ENCODE results near the gene PCSK5. TPM values are rescaled to one million over a fixed set of nuclear protein-coding genes. Genes with fewer than 3 reads are reported as not detected.

Gene PCSK5
- total RNA-seq, 1 experiment from 2014 or later = 6.9 TPM

DNA sequence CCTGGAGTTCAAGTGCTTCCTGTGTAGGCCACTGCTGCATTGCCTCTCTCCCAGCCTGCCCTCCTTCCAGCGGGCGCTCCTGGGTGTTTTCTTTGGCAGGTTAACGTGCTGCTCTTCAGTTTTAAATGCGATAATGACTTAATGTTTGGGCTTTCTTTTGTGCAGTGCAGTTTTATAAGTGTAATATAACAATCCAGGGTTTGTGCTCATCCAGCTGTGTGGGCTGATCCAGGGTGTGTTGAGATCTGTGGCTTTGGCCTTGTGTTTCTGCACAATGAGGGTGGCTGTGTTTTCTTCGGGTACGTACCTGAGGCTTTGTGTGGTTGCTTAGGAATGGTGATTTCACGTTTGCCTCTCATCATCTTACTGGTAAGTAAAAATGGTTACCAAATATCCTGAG lies 50.6 kb downstream of the PCSK5 start:
- Histone ChIP-seq H3K27me3 (ENCODE audit: insufficient read depth, low read length) (no peaks in the 10 kb centered on the region), H3K9ac (ENCODE audit: low read length) (no peak overlapping the region), H3K9me3 (ENCODE audit: control insufficient read depth in 1 of 2, insufficient read depth in 1 of 2, low read depth in 1 of 2, low read length in 2 of 2) (no peaks in the 10 kb centered on the region), H3K36me3 (ENCODE audit: control insufficient read depth in 1 of 2, insufficient read depth in 2 of 2, low read length in 2 of 2) (no peaks in the 10 kb centered on the region), H3K9me2 (ENCODE audit: insufficient read depth) (no peaks in the 10 kb centered on the region), H4K20me1 (ENCODE audit: insufficient read depth) (no peaks in the 10 kb centered on the region), H3K79me2 (ENCODE audit: insufficient read depth, low read length) (no peaks in the 10 kb centered on the region), H3K4me3 (replicated peaks in 1 of 2; ENCODE audit: low read depth in 1 of 2, low read length in 2 of 2) (no peak overlapping the region), H3K4me2 (ENCODE audit: low read length) (no peak overlapping the region), H3K4me1 (ENCODE audit: control insufficient read depth in 1 of 2, insufficient read depth in 2 of 2, low read length in 2 of 2) (no peaks in the 10 kb centered on the region), H2AFZ (ENCODE audit: low read depth, low read length, poor library complexity, severe bottlenecking) (no peak overlapping the region), H3K27ac (ENCODE audit: low read depth, low read length) (no peak overlapping the region)
- ChIA-PET POLR2A (no interaction called here), RAD21 (ENCODE audit: low non-redundant PET in 1 of 2, low total read pairs in 2 of 2, uncharacterized antibody in 2 of 2, unreplicated experiment in 2 of 2) (no interaction called here), CTCF (no interaction called here)
- no peak for DNase-seq (ENCODE audit: low read depth, low spot score)
- intact Hi-C loops (cut with micrococcal nuclease) = no loop called here
- TF ChIP-seq JUND (IDR thresholded peaks at IDR 0.05) = no peak
- no TSS peak for BruUV-seq (replicated peaks)
- no peak for ATAC-seq

DNA sequence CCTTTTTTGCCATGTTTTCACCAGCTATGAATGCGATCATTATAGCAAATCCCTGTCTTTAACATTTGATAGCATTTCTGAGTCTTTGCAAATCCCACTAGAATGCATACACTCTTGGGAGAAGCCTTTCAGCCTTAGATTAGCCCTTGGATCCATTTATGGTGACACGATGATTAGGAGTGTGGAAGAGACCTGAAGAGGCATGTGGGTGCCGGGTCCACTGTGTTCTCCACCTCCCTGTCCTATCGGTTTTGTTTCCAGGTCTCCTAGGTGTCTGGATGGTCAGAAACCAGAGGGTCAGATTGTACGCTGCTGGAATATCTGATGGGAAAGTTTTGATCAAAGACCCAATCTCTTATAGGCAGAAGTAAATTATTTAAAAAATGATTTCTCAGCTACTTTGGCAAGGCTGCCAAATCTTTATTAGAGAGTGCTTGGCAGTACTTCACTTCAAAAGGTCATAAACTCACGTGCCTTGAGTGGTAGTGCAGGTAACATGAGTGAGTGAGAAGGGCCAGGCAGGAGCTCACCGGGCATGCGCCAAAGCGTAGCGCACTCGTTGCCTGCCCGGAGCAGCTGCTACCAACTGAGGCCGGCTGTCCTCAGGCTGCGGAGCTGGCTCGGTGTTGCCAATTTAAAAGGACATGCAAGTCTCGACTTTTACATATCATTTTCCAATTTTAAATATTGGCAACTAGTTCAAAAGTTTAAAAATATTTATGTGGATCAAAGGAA lies 51.3 kb downstream of the PCSK5 start:
- RAD21 ChIA-PET (ENCODE audit: low non-redundant PET in 1 of 2, low total read pairs in 2 of 2, uncharacterized antibody in 2 of 2, unreplicated experiment in 2 of 2) = no interaction called here

DNA sequence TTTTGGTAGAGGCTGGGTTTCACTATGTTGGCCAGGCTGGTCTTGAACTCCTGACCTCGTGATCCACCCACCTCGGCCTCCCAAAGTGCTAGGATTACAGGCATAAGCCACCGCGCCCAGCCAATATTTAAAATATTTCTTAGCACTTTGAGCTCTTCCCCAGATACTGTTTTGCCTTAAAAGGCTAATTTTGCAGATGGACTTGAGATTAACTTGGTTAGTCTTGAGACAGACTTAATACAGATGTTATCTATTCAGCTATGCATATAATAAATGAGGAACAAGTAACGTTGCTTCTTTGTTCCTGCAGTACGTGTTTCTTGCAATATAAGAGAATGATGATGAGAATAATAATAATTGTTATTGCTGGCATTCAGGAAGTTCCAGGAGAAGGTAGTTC lies 56.3 kb downstream of the PCSK5 start:
- ChIA-PET POLR2A (no interaction called here), CTCF (no interaction called here), RAD21 (ENCODE audit: low non-redundant PET in 1 of 2, low total read pairs in 2 of 2, uncharacterized antibody in 2 of 2, unreplicated experiment in 2 of 2) (no interaction called here)
- Histone ChIP-seq H2AFZ (ENCODE audit: low read depth, low read length, poor library complexity, severe bottlenecking) (no peak overlapping the region), H3K36me3 (ENCODE audit: control insufficient read depth in 1 of 2, insufficient read depth in 2 of 2, low read length in 2 of 2) (no peaks in the 10 kb centered on the region), H3K79me2 (ENCODE audit: insufficient read depth, low read length) (no peaks in the 10 kb centered on the region), H4K20me1 (ENCODE audit: insufficient read depth) (no peaks in the 10 kb centered on the region), H3K9me3 (ENCODE audit: control insufficient read depth in 1 of 2, insufficient read depth in 1 of 2, low read depth in 1 of 2, low read length in 2 of 2) (no peaks in the 10 kb centered on the region), H3K4me3 (replicated peaks in 1 of 2; ENCODE audit: low read depth in 1 of 2, low read length in 2 of 2) (no peak overlapping the region), H3K27me3 (ENCODE audit: insufficient read depth, low read length) (no peaks in the 10 kb centered on the region), H3K9me2 (ENCODE audit: insufficient read depth) (no peaks in the 10 kb centered on the region), H3K27ac (ENCODE audit: low read depth, low read length) (no peak overlapping the region), H3K9ac (ENCODE audit: low read length) (no peak overlapping the region), H3K4me1 (ENCODE audit: control insufficient read depth in 1 of 2, insufficient read depth in 2 of 2, low read length in 2 of 2) (no peaks in the 10 kb centered on the region; a peak in 1 of 4 replicates), H3K4me2 (ENCODE audit: low read length) (no peak overlapping the region)
- ATAC-seq = no peak
- BruUV-seq (replicated peaks) = no TSS peak
- intact Hi-C loops (cut with micrococcal nuclease) = no loop called here
- no peak for DNase-seq (ENCODE audit: low read depth, low spot score)
- TF ChIP-seq EGR1 (IDR thresholded peaks at IDR 0.05; ENCODE audit: low read depth) (no peak), SRF (IDR thresholded peaks at IDR 0.05; ENCODE audit: low read depth) (no peak), YY1 (IDR thresholded peaks at IDR 0.05; ENCODE audit: extremely low read depth, insufficient replicate concordance, low read depth, low read length) (no peak), POLR2AphosphoS5 (IDR thresholded peaks at IDR 0.05; ENCODE audit: low read depth, low read length) (no peak), RAD21 (IDR thresholded peaks at IDR 0.05; ENCODE audit: low read depth) (no peak), ELF1 (IDR thresholded peaks at IDR 0.05; ENCODE audit: borderline replicate concordance, low read depth) (no peak), FOSL1 (IDR thresholded peaks at IDR 0.05; ENCODE audit: low read depth) (no peak), EZH2 (IDR thresholded peaks at IDR 0.05) (no peak), JUND (IDR thresholded peaks at IDR 0.05) (no peak), TCF7L2 (IDR thresholded peaks at IDR 0.05; ENCODE audit: borderline replicate concordance, extremely low read depth, insufficient read depth, insufficient read length) (no peak)
- TF ChIP-seq, protein P1, sequence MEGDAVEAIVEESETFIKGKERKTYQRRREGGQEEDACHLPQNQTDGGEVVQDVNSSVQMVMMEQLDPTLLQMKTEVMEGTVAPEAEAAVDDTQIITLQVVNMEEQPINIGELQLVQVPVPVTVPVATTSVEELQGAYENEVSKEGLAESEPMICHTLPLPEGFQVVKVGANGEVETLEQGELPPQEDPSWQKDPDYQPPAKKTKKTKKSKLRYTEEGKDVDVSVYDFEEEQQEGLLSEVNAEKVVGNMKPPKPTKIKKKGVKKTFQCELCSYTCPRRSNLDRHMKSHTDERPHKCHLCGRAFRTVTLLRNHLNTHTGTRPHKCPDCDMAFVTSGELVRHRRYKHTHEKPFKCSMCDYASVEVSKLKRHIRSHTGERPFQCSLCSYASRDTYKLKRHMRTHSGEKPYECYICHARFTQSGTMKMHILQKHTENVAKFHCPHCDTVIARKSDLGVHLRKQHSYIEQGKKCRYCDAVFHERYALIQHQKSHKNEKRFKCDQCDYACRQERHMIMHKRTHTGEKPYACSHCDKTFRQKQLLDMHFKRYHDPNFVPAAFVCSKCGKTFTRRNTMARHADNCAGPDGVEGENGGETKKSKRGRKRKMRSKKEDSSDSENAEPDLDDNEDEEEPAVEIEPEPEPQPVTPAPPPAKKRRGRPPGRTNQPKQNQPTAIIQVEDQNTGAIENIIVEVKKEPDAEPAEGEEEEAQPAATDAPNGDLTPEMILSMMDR (IDR thresholded peaks at IDR 0.05 in 2 of 3, conservative IDR thresholded peaks at IDR 0.05 in 1 of 3; ENCODE audit: borderline replicate concordance in 1 of 3, insufficient read depth in 1 of 3, low read depth in 2 of 3, low read length in 2 of 3) = no peak

More for the DNA sequence above, 51.3 kb downstream of the PCSK5 start:
- H3K4me3 ChIP-seq (replicated peaks in 1 of 2; ENCODE audit: low read depth in 1 of 2, low read length in 2 of 2) = no peak overlapping the region
- H3K4me2 ChIP-seq (ENCODE audit: low read length) = no peak overlapping the region
- TF ChIP-seq CBX3 (IDR thresholded peaks at IDR 0.05; ENCODE audit: low read depth) (no peak), SP1 (IDR thresholded peaks at IDR 0.05; ENCODE audit: low read depth) (no peak), ZFX (IDR thresholded peaks at IDR 0.05) (no peak), SIN3A (IDR thresholded peaks at IDR 0.05; ENCODE audit: low read depth) (no peak)
- H3K9me3 ChIP-seq (ENCODE audit: control insufficient read depth in 1 of 2, insufficient read depth in 1 of 2, low read depth in 1 of 2, low read length in 2 of 2) = no peaks in the 10 kb centered on the region
- no peaks in the 10 kb centered on the region for H4K20me1 ChIP-seq (ENCODE audit: insufficient read depth)
- H3K27ac ChIP-seq (ENCODE audit: low read depth, low read length) = no peak overlapping the region
- H3K36me3 ChIP-seq (ENCODE audit: control insufficient read depth in 1 of 2, insufficient read depth in 2 of 2, low read length in 2 of 2) = no peaks in the 10 kb centered on the region
- no peaks in the 10 kb centered on the region for H3K79me2 ChIP-seq (ENCODE audit: insufficient read depth, low read length)
- no peak for ATAC-seq
- H3K4me1 ChIP-seq (ENCODE audit: control insufficient read depth in 1 of 2, insufficient read depth in 2 of 2, low read length in 2 of 2) = no peaks in the 10 kb centered on the region
- intact Hi-C loops (cut with micrococcal nuclease) = no loop called here
- no peaks in the 10 kb centered on the region for H3K9me2 ChIP-seq (ENCODE audit: insufficient read depth)
- H2AFZ ChIP-seq (ENCODE audit: low read depth, low read length, poor library complexity, severe bottlenecking) = no peak overlapping the region
- CTCF ChIA-PET = no interaction called here
- no peak for DNase-seq (ENCODE audit: low read depth, low spot score)
- no TSS peak for BruUV-seq (replicated peaks)
- no peaks in the 10 kb centered on the region for H3K27me3 ChIP-seq (ENCODE audit: insufficient read depth, low read length)
- POLR2A ChIA-PET = no interaction called here
- no peak overlapping the region for H3K9ac ChIP-seq (ENCODE audit: low read length)
